NCI-H1694 treated with DMSO at 0.1 percent for 48 hours (cell line): ENCODE data around the gene DYSF.

Source experiments
- DNase-seq: peaks from one replicate; lab custom pipeline; 2025; lab: John Stamatoyannopoulos, UW

DYSF gene

DNA sequence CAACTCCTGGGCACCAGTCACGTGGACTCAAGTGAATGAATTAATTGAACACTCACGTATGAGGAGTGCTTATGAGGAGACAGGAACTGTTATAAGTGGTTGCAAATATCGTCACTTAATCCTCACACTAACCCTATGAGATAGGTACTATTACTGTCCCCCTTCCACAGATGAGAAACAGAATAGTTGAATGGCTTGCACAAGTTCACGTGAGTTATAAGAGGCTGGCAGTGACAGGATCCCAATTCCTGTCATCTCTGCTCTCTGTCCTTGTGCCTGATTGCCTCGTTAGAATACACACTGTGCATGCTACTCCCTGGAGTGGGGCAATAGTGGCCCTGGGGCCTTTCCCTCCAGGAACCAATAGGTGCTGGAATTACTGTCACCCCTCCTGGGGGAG, 253.5 kb downstream of the DYSF start:
- DNase-seq, result no peak

GRCh38 chr2:71710367-71711132, 257.2 kb downstream of the DYSF start:
- no peak for DNase-seq

DNA sequence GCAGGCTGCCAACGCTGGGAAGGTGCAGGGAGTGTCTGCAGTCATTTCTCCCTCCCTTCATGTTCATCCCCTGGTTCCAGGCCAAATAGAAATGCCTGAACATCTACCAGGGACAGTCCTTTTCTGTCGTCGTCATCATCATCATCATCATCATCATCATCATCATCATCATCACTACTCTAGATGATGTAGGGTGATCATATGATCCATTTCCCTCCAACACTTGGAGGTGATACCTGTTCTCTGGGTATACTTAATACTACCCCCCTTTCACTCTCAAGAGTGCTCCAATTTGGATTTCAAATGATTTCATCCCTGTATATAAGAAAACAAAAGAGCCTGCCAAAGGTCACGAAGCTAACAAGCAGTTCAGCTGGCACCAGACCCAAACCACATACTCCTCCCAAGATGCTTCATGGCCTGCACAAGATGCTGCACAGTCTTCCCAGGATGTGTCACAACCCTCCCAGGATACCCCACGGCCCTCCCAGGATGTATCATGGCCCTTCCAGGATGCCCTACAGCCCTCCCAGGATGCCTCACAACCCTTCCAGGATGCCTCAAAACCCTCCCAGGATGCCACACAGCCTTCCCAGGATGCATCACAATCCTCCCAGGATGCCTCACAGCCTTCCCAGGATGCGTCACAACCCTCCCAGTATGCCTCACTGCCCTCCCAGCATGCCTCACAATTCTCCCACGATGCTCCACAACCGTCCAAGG, 257.9 kb downstream of the DYSF start:
- no peak for DNase-seq

DNA sequence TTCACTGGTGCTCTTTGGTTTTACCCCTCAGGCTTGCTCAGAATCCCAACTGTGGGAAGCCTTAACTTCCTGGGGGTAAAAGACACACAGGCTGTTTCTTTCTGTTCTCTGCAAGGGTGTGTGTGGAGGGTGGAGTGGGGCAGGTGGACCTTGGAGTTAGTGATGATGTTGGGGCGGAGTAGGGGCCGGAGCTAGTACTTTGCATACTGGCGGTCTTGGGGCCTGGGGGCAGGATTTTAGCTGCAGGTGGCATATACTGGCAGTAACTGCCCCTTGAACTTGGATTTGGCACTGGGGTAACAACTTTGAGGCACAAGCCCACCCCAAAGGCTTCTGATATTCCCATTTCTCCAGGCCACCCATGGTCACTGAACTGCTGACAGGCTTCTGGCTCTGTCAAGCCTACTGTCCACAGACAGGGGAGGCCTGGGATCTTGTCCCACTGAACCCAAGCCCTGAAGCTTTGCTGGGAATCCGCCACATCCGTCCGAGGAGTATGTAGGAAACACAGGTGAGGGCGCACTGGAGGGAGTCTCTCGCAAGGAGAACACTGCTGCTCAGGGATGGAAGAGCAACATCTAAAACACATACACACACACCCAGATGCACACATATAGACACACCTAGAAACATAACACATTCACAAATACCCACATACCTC, 258.9 kb downstream of the DYSF start:
- DNase-seq, result no peak

DNA sequence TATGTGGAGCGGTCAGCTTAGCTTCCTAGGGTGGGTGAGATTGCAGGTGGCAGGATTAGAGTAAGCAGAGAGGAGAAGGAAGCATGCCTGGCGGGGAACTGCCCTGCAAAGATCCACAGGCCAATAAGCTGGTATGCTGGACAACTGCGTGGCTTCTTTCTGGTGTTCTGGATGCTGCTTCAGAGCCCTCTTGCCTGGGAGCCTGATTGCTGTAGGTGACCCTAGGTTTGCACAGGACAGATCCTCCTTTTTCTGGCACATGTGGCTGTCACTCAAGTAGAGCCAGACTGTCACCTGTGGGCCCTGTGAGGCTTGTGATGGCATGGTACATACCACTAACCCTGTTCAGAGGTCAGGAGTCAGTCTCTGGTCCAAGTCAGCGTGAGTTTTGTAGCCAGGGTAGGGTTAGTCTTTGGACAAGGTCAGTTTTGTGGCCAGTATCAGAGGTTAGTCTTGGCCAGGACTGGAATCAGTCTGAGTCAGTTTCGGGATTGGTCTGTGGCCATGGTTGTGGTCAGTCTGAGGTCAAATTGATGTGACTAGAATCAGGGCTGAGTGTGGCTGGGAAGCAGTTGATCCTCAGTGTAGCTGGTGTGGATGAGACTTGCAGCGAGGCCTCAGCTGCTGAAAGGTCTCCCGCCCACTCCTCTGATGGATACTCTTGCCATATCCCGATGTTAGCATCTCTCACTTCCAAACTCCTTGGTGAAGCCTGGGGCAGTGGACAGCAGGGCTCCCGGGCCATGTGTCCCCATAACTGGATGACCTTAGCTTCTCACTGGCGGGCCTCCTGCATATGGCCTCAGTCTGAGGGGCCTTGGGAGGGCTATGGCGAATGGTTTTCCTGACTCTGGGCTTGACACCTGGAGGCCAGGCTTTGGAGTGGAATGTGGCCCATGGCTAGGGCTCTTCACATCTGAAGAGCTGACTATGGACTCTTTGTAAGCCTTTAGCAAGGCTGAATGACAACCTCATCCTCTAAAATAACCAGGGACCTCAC, 260.5 kb downstream of the DYSF start:
- no peak for DNase-seq

- DNase-seq, result no peak
Measured at GRCh38 chr2:71714601-71715240, 261.4 kb downstream of the DYSF start.

DNA sequence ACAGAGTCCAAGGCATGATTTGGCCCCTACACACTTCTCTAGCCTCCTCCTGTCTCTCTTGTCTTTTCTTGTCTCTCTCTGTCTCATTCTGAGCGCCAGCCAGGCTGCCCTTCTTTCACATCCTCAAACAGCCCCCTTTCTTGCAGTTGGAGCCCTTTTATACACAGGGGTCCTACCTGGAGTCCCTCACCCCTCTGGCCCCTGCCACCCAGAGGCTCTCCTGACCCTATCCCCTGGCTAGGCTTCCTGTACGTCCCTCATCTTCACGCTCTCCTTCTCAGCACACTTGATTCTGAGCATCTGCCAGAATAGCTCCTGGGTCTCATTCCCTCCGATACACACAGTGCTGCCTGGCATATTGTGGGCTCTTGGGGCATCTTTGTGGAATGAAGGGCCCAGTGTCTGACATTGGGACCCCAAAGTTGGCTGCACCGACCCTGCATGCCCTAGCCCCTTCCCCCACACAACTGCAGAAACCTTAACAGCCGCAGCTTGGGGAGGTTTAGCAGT, 261.9 kb downstream of the DYSF start:
- DNase-seq, result no peak

DNA sequence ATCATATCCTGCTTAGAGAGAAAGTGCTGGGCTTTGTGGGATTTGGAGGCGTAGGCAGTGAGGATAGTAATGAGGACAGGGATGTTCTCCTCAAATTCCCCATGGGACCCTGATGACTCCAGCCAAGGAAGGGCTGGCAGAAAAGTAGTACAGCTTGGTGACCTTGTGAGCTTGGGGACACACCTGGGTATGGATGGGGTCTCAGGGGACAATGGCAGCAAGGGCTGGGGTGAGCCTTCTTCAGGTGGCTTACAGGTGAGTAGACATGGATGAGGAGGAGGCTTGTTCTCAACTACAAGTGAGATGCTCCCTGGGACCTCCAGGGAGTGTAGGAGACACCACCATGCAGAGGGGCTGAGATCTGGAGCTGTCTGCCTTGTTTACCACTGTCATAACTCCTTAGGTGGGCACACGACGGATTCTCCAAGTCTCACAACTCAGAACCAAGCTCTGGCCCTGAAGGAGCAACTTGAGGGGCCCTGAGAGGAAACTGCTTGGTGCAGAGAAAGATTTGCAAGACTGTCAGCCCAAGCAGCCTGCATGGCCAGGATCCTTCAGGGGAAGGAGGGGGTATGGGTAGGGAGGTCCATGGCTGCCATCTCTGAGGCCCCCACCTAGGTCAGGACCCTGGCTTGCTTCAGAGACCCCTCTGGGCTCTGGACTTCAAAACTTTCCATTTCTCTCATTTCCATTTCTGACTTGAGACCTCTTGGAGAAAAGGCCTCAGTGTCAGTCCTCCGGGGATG, 262.8 kb downstream of the DYSF start:
- no peak for DNase-seq

DNA sequence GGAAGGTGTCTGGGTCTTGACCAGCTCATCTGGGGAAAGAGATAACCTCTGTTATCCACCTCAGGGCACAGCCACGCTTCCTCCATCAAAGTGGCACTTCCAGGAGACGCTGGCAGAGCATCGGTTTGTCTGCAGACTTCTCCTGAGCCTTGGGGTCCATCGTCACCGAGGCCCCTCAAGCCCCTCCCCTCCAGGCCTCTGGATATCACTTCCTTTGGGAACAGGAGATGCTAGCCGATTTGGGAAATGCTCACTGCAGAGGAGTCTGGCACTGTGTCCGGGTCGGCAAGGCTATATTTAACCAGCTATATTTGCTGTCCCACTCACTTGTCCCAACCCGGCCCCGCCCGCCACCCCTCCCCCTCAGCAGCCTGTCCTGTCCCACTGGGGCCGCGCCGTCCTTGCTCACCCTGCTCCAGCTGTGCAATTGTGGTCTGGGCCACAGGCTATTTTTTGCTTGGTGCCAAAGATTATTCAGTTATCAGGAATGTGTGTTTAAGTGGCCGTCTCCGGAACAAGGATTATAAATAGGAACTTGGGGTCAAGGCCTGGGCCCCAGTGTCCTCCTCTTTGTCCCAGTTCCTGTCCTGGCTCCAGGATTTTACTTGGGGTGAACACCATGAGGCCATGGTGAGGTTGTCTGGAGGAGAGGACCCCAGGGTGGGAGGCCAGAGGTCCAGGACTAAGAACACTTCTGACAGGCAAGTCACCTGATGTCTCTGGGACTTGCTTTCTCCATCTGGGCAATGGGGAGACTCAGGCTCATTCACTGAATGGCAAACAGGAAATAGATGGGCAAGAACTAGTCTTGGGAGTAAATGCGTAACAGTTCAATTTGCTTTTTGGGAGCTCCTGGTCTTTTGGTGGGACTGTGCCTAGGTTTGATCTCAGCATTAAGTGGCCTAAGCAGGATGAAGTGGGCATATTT, 263.6 kb downstream of the DYSF start:
- no peak for DNase-seq

DNA sequence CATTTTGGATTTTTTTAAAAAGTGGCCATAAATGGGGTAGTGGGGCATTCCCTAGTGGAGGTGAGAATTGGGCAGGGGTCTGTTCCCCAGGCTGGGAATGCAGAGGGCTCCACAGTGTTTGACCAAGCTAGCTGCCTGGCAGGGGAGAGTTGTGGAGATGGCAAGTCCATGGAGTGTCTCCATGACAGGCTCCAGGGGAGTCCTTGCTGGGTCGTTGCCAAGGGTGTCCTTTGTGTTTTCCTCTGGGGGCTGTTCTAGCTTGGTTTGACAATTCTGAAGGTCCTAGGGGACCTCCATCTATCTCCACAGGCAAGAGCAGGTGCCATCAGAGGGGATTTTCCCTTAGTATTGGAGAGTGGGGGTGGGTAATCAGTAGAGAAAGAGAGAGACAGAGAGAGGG, 265.3 kb downstream of the DYSF start:
- DNase-seq, result no peak

DNA sequence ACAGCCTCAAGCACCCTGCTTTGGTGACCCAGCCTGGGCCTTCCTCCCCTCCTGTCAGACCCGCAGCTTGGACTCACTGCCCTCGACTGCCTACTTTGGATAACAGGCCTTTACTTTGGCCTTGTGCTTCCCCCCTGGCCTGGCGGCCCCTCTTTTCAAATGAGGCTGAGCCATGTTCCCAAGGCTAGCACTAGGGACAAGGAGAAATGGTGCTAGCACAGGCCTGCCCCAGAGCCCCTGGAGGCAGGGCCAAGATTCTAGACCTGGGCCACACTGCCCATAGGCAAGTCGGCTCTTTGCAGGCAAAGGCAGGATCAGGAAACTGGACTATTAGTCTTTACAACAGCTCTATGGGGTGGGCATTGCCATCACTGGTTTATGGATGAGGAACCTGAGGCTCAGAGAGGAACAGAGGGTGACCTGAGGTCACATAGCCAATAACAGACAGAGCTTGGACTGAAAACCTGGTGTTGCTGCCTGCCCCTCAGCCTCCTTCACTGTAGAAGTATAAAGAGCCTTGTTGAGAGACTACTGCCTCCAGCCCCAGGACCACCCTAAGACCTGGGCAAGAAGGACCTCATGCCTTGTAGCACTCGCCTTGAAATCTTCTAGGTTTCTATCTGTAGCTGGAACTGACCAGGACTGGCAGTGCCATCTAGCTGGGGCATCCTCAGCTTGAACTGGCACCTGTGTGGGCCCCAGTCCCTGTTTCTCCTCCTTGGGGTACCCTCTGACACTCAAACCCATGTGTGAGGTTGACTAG, 266.3 kb downstream of the DYSF start:
- DNase-seq, result no peak

DNA sequence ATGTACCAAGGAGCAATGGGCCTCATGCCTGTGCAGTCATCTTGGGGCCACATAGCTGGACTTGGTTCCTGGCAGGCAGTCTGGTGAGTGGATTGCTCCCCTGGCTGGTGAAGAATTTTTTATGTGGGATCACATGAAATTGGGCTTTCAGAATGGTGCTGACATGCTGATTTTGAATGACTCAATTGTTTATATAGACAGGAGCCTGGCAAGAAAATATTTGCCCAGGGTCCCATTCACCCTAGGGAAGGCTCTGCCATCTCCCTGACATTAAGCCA, 266.9 kb downstream of the DYSF start:
- no peak for DNase-seq

- no peak for DNase-seq
Measured at GRCh38 chr2:71720596-71721361, 267.4 kb downstream of the DYSF start.

GRCh38 chr2:71721362-71721665, 268.0 kb downstream of the DYSF start:
- DNase-seq, result no peak

GRCh38 chr2:71721669-71722068, 268.3 kb downstream of the DYSF start:
- DNase-seq, result no peak

GRCh38 chr2:71722286-71722685, 268.9 kb downstream of the DYSF start:
- no peak for DNase-seq

- DNase-seq, result no peak
Measured at GRCh38 chr2:71724793-71725192, 271.4 kb downstream of the DYSF start.

DNA sequence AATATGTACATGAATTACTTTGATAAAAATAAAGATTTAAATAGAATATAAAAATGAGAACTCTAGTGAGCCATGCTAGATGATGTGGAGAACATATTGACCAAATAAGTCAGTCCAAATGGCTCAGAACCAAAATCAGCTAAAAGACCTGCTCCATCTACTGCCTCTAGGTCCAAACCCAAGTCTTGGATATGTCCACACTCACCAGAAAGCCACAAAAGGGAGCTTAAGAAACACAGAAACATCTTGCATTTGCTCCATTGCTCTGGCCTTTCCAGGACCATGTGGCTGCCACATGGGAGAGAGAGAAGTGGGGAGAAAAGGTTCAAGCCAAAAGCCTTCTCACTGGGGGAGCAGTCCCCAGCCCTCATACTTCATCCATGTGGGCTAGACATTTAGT, 272.5 kb downstream of the DYSF start:
- no peak for DNase-seq
